ENCODE data around the gene EIF3A.

GRCh38 chr10:119055472-119055871 is 25.1 kb downstream of the EIF3A start:
- TF ChIP-seq CTCF (IDR thresholded peaks at IDR 0.05) (no peak), POLR2A (IDR thresholded peaks at IDR 0.05) (no peak)

Data from testis (tissue), 2 donors.